GM12878 (cell line): ENCODE data around the gene HSD3B1.

Experiments used
- BACH1 ChIP-seq: fragments of 450-650 bp; IDR thresholded peaks from 2 replicates; pipeline ENCODE4 v1.6.1; 2017; ENCODE audit warnings: mild to moderate bottlenecking, borderline replicate concordance
- CBFB ChIP-seq: IDR thresholded peaks from 2 replicates; pipeline ENCODE4 v1.6.1; 2016; ENCODE audit warnings: antibody characterized with exemption, low read depth
- CREB1 ChIP-seq: IDR thresholded peaks from 2 replicates; pipeline ENCODE4 v1.6.1; 2012; ENCODE audit warnings: low read depth, mild to moderate bottlenecking, inconsistent platforms
- EP300 ChIP-seq, 2 experiments: fragments of 150-350 bp in 1 of 2; IDR thresholded peaks; 2 replicates each; pipeline ENCODE4 v1.6.1; 2011 to 2012; ENCODE audit warnings: low read depth in 2 of 2, low read length in 2 of 2, borderline replicate concordance in 1 of 2, improper control_type of control experiment in 1 of 2, inconsistent platforms in 1 of 2; ENCODE audit not compliant: control insufficient read depth in 1 of 2
- MLLT1 ChIP-seq: fragments of 450-650 bp; IDR thresholded peaks from 2 replicates; pipeline ENCODE4 v1.6.1; 2016; ENCODE audit warnings: mild to moderate bottlenecking
- POLR2A ChIP-seq: IDR thresholded peaks from 2 replicates; pipeline ENCODE4 v1.6.1; 2011; ENCODE audit warnings: low read depth, mild to moderate bottlenecking, low read length
- SMC3 ChIP-seq: IDR thresholded peaks from 2 replicates; pipeline ENCODE4 v1.6.1; 2011; ENCODE audit warnings: low read length, improper control_type of control experiment, borderline replicate concordance
- TARDBP ChIP-seq: IDR thresholded peaks from 2 replicates; pipeline ENCODE4 v1.6.1; 2016; ENCODE audit warnings: borderline replicate concordance
- USF2 ChIP-seq: IDR thresholded peaks from 2 replicates; pipeline ENCODE4 v1.6.1; 2011; ENCODE audit warnings: low read depth, low read length, improper control_type of control experiment, borderline replicate concordance
- YBX1 ChIP-seq: fragments of 450-650 bp; IDR thresholded peaks from 2 replicates; pipeline ENCODE4 v1.6.1; 2016; ENCODE audit warnings: antibody characterized with exemption
- TF ChIP-seq, protein P1 (sequence below), 3 experiments: IDR thresholded peaks in 2 of 3; conservative IDR thresholded peaks in 1 of 3; 2 replicates each; pipeline ENCODE4 v1.5.1; 2011; ENCODE audit warnings: low read depth in 3 of 3, low read length in 3 of 3, mild to moderate bottlenecking in 3 of 3, control low read depth in 2 of 3, moderate library complexity in 2 of 3, inconsistent platforms in 1 of 3, mixed read lengths in 1 of 3; ENCODE audit not compliant: control insufficient read depth in 2 of 3, insufficient read depth in 1 of 3; ENCODE audit errors: extremely low read depth in 1 of 3
- TF ChIP-seq, protein P2 (sequence below): IDR thresholded peaks from 2 replicates; pipeline ENCODE4 v1.6.1; 2011; ENCODE audit warnings: low read depth, mild to moderate bottlenecking, low read length, moderate library complexity, borderline replicate concordance; ENCODE audit errors: extremely low read depth

GRCh38 chr1:119546641-119547040, 39.6 kb downstream of the HSD3B1 start:
- TF ChIP-seq EP300 (IDR thresholded peaks at IDR 0.05; ENCODE audit: borderline replicate concordance in 1 of 2, control insufficient read depth in 1 of 2, low read depth in 2 of 2, low read length in 2 of 2) (no peak), SMC3 (no peak), BACH1 (no peak), CREB1 (no peak), TARDBP (no peak), POLR2A (no peak), YBX1 (no peak), MLLT1 (no peak), USF2 (no peak), CBFB (no peak)
- TF ChIP-seq, protein P1, sequence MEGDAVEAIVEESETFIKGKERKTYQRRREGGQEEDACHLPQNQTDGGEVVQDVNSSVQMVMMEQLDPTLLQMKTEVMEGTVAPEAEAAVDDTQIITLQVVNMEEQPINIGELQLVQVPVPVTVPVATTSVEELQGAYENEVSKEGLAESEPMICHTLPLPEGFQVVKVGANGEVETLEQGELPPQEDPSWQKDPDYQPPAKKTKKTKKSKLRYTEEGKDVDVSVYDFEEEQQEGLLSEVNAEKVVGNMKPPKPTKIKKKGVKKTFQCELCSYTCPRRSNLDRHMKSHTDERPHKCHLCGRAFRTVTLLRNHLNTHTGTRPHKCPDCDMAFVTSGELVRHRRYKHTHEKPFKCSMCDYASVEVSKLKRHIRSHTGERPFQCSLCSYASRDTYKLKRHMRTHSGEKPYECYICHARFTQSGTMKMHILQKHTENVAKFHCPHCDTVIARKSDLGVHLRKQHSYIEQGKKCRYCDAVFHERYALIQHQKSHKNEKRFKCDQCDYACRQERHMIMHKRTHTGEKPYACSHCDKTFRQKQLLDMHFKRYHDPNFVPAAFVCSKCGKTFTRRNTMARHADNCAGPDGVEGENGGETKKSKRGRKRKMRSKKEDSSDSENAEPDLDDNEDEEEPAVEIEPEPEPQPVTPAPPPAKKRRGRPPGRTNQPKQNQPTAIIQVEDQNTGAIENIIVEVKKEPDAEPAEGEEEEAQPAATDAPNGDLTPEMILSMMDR (IDR thresholded peaks at IDR 0.05 in 2 of 3, conservative IDR thresholded peaks at IDR 0.05 in 1 of 3; ENCODE audit: control insufficient read depth in 2 of 3, extremely low read depth in 1 of 3, insufficient read depth in 1 of 3, low read depth in 3 of 3, low read length in 3 of 3), result no peak
- TF ChIP-seq, protein P2, sequence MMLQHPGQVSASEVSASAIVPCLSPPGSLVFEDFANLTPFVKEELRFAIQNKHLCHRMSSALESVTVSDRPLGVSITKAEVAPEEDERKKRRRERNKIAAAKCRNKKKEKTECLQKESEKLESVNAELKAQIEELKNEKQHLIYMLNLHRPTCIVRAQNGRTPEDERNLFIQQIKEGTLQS, result no peak
